Activated naive CD4-positive, alpha-beta T cell treated with anti-CD3 and anti-CD28 coated beads, Interleukin-2, amount 10 ng/mL, durations not matched to agents 7 days and 5 days (primary cell): ENCODE results near the gene RAPGEF6.
"Not testable (repeated sequence)": the region's sequence is repeated elsewhere in the genome, so short reads cannot be mapped to it uniquely, and the experiment has no call there.

Source experiments
- CTCF ChIA-PET: fragments of 350-600 bp; sonication (Branson Sonifier 250); formaldehyde crosslinking; loops from one replicate; lab custom pipeline; 2021; ENCODE audit warnings: antibody characterized with exemption; lab: Charles Lee
- DNase-seq: peaks from one replicate; pipeline ENCODE4 v3.0.0-alpha.2; 2020
- H3K27ac Mint-ChIP-seq: one replicate; pipeline ENCODE4 v1.8.0; 2021; ENCODE audit warnings: mild to moderate bottlenecking, moderate library complexity, mixed read lengths
- H3K27me3 Mint-ChIP-seq: one replicate; pipeline ENCODE4 v1.8.0; 2021; ENCODE audit warnings: mild to moderate bottlenecking, mixed read lengths
- H3K36me3 Mint-ChIP-seq: one replicate; pipeline ENCODE4 v1.8.0; 2021; ENCODE audit warnings: mixed read lengths
- H3K4me1 Mint-ChIP-seq: one replicate; pipeline ENCODE4 v1.8.0; 2021; ENCODE audit warnings: mixed read lengths
- H3K4me3 Mint-ChIP-seq: one replicate; pipeline ENCODE4 v1.8.0; 2021; ENCODE audit warnings: mild to moderate bottlenecking, moderate library complexity, mixed read lengths
- H3K9me3 Mint-ChIP-seq: one replicate; pipeline ENCODE4 v1.8.0; 2021; ENCODE audit warnings: mixed read lengths

The RAPGEF6 gene

GRCh38 chr5:131419877-131420276 is 215.2 kb downstream of the RAPGEF6 start:
- Mint-ChIP-seq H3K9me3 (no peaks in the 10 kb centered on the region), H3K4me3 (no peak overlapping the region), H3K27ac (no peak overlapping the region), H3K27me3 (no peaks in the 10 kb centered on the region), H3K36me3 (peaks cover 28% of the 10 kb centered on the region), H3K4me1 (peaks cover 14% of the 10 kb centered on the region)
- DNase-seq, result no peak
- CTCF ChIA-PET, result interaction anchor here (0.7 to 0.9 kb wide), 2 partner anchors 548 to 588 kb away, joined by 3 read pairs; no protein-coding TSS in a partner anchor

- DNase-seq, result no peak
- H3K9me3 Mint-ChIP-seq, result no peaks in the 10 kb centered on the region
- no peak overlapping the region for H3K4me3 Mint-ChIP-seq
- CTCF ChIA-PET, result interaction anchor here (0.9 kb wide), 2 partner anchors 260 to 547 kb away, joined by 3 read pairs; no protein-coding TSS in a partner anchor
- H3K36me3 Mint-ChIP-seq, result peaks cover 37% of the 10 kb centered on the region
- no peak overlapping the region for H3K27ac Mint-ChIP-seq
- peaks cover 23% of the 10 kb centered on the region for H3K4me1 Mint-ChIP-seq
- no peaks in the 10 kb centered on the region for H3K27me3 Mint-ChIP-seq
These were observed 216.2 kb downstream of the RAPGEF6 start for GRCh38 chr5:131418846-131419245.

GRCh38 chr5:131417240-131417869 is 217.7 kb downstream of the RAPGEF6 start:
- DNase-seq, result peak; percentile 88
- Mint-ChIP-seq H3K4me3 (no peak overlapping the region), H3K27me3 (no peaks in the 10 kb centered on the region), H3K36me3 (peaks cover 34% of the 10 kb centered on the region), H3K9me3 (no peaks in the 10 kb centered on the region), H3K27ac (peak overlapping the region; percentile 35), H3K4me1 (peaks cover 29% of the 10 kb centered on the region)
- CTCF ChIA-PET, result interaction anchor here (1.0 to 1.1 kb wide), 2 partner anchors 7 to 158 kb away, joined by 3 to 5 read pairs; no protein-coding TSS in a partner anchor

GRCh38 chr5:131416729-131417128 is 218.3 kb downstream of the RAPGEF6 start:
- Mint-ChIP-seq H3K4me1 (peaks cover 29% of the 10 kb centered on the region), H3K36me3 (peaks cover 32% of the 10 kb centered on the region), H3K9me3 (no peaks in the 10 kb centered on the region), H3K27ac (no peak overlapping the region), H3K4me3 (no peak overlapping the region), H3K27me3 (no peaks in the 10 kb centered on the region)
- CTCF ChIA-PET, result interaction anchor here (0.6 to 3.1 kb wide), 9 partner anchors 8 to 1307 kb away, joined by 3 to 16 read pairs (median 4); no protein-coding TSS in a partner anchor
- no peak for DNase-seq

- Mint-ChIP-seq H3K36me3 (peaks cover 45% of the 10 kb centered on the region), H3K27ac (peak overlapping the region; percentile 82), H3K27me3 (no peaks in the 10 kb centered on the region), H3K4me1 (peaks cover 31% of the 10 kb centered on the region), H3K4me3 (no peak overlapping the region), H3K9me3 (peaks cover 4% of the 10 kb centered on the region)
- DNase-seq, result peak; percentile 55
- CTCF ChIA-PET, result interaction anchor here (0.6 to 3.1 kb wide), 11 partner anchors 8 to 594 kb away, joined by 3 to 16 read pairs (median 4); no protein-coding TSS in a partner anchor
These were observed 221.1 kb downstream of the RAPGEF6 start for GRCh38 chr5:131413605-131414559.

GRCh38 chr5:131406975-131407638 is 227.9 kb downstream of the RAPGEF6 start:
- CTCF ChIA-PET, result interaction anchor here (0.7 to 1.5 kb wide), 2 partner anchors 21 to 182 kb away, joined by 4 read pairs; no protein-coding TSS in a partner anchor
- Mint-ChIP-seq H3K36me3 (peaks cover 81% of the 10 kb centered on the region), H3K4me1 (peaks cover 2% of the 10 kb centered on the region), H3K27me3 (no peaks in the 10 kb centered on the region), H3K4me3 (no peak overlapping the region), H3K27ac (peak overlapping the region; percentile 17), H3K9me3 (peaks cover 12% of the 10 kb centered on the region)
- no peak for DNase-seq

GRCh38 chr5:131406076-131406475 is 229.0 kb downstream of the RAPGEF6 start:
- H3K4me1 Mint-ChIP-seq, result peaks cover 2% of the 10 kb centered on the region
- H3K27me3 Mint-ChIP-seq, result no peaks in the 10 kb centered on the region
- peaks cover 14% of the 10 kb centered on the region for H3K9me3 Mint-ChIP-seq
- H3K4me3 Mint-ChIP-seq, result no peak overlapping the region
- H3K36me3 Mint-ChIP-seq, result peaks cover 85% of the 10 kb centered on the region
- no peak for DNase-seq
- H3K27ac Mint-ChIP-seq, result no peak overlapping the region
- CTCF ChIA-PET, result interaction anchor here (1.4 kb wide), 1 partner anchor 9 kb away, joined by 3 read pairs; no protein-coding TSS in a partner anchor

- Mint-ChIP-seq H3K27me3 (no peaks in the 10 kb centered on the region), H3K36me3 (peaks cover 86% of the 10 kb centered on the region), H3K4me3 (no peak overlapping the region), H3K27ac (peak overlapping the region; percentile 5), H3K4me1 (peaks cover 2% of the 10 kb centered on the region), H3K9me3 (peaks cover 17% of the 10 kb centered on the region)
- CTCF ChIA-PET, result interaction anchor here (1.4 kb wide), 1 partner anchor 9 kb away, joined by 3 read pairs; no protein-coding TSS in a partner anchor
- DNase-seq, result no peak
These were observed 229.4 kb downstream of the RAPGEF6 start for GRCh38 chr5:131405674-131406073.

- Mint-ChIP-seq H3K4me1 (peaks cover 27% of the 10 kb centered on the region), H3K27me3 (no peaks in the 10 kb centered on the region), H3K4me3 (no peak overlapping the region), H3K9me3 (peaks cover 14% of the 10 kb centered on the region), H3K27ac (peak overlapping the region; percentile 2), H3K36me3 (peaks cover 87% of the 10 kb centered on the region)
- CTCF ChIA-PET, result interaction anchor here (0.8 to 1.3 kb wide), 2 partner anchors 9 to 13 kb away, joined by 3 read pairs; no protein-coding TSS in a partner anchor
- DNase-seq, result no peak
These were observed 234.4 kb downstream of the RAPGEF6 start for GRCh38 chr5:131400585-131400984.

GRCh38 chr5:131399007-131399406 is 236.0 kb downstream of the RAPGEF6 start:
- not testable (repeated sequence) for H3K27me3 Mint-ChIP-seq
- H3K27ac Mint-ChIP-seq, result peak overlapping the region; percentile 51

GRCh38 chr5:131396630-131397273 is 238.3 kb downstream of the RAPGEF6 start:
- Mint-ChIP-seq H3K27me3 (no peaks in the 10 kb centered on the region), H3K27ac (peak overlapping the region; percentile 89), H3K4me3 (no peak overlapping the region), H3K36me3 (peaks cover 81% of the 10 kb centered on the region), H3K9me3 (peaks cover 3% of the 10 kb centered on the region), H3K4me1 (peaks cover 65% of the 10 kb centered on the region)
- CTCF ChIA-PET, result interaction anchor here (1.2 to 3.1 kb wide), 5 partner anchors 11 to 132 kb away, joined by 3 to 12 read pairs (median 6); no protein-coding TSS in a partner anchor
- DNase-seq, result no peak

More at GRCh38 chr5:131399007-131399406, 236.0 kb downstream of the RAPGEF6 start:
- peaks cover 42% of the 10 kb centered on the region for H3K4me1 Mint-ChIP-seq
- CTCF ChIA-PET, DNase-seq, H3K4me3 Mint-ChIP-seq: not testable (repeated sequence)
- peaks cover 14% of the 10 kb centered on the region for H3K9me3 Mint-ChIP-seq
- peaks cover 83% of the 10 kb centered on the region for H3K36me3 Mint-ChIP-seq

- no peaks in the 10 kb centered on the region for H3K27me3 Mint-ChIP-seq
- peak; percentile 34 for DNase-seq
- H3K4me1 Mint-ChIP-seq, result peaks cover 66% of the 10 kb centered on the region
- CTCF ChIA-PET, result interaction anchor here (1.1 to 3.1 kb wide), 6 partner anchors 11 to 232 kb away, joined by 3 to 12 read pairs (median 5); no protein-coding TSS in a partner anchor
- no peak overlapping the region for H3K4me3 Mint-ChIP-seq
- H3K36me3 Mint-ChIP-seq, result peaks cover 80% of the 10 kb centered on the region
- H3K27ac Mint-ChIP-seq, result peak overlapping the region; percentile 89
- H3K9me3 Mint-ChIP-seq, result peaks cover 3% of the 10 kb centered on the region
These were observed 239.0 kb downstream of the RAPGEF6 start for GRCh38 chr5:131396015-131396414.

GRCh38 chr5:131394128-131394527 is 240.9 kb downstream of the RAPGEF6 start:
- H3K4me1 Mint-ChIP-seq, result peaks cover 79% of the 10 kb centered on the region
- peaks cover 83% of the 10 kb centered on the region for H3K36me3 Mint-ChIP-seq
- no peaks in the 10 kb centered on the region for H3K9me3 Mint-ChIP-seq
- peak; percentile 57 for DNase-seq
- H3K4me3 Mint-ChIP-seq, result peak overlapping the region; percentile 55
- no peaks in the 10 kb centered on the region for H3K27me3 Mint-ChIP-seq
- peak overlapping the region; percentile 89 for H3K27ac Mint-ChIP-seq
- CTCF ChIA-PET, result interaction anchor here (1.1 to 3.1 kb wide), 3 partner anchors 9 to 22 kb away, joined by 3 to 12 read pairs (median 5); no protein-coding TSS in a partner anchor
